NCI-H187 (cell line): Measurements from ENCODE around the gene WAS.
"Not testable (repeated sequence)": the region's sequence is repeated elsewhere in the genome, so short reads cannot be mapped to it uniquely, and the experiment has no call there.

Experiments used
- DNase-seq, 2 experiments: peaks; one replicate each; lab custom pipeline; 2025; lab: John Stamatoyannopoulos, UW

Gene WAS

DNA sequence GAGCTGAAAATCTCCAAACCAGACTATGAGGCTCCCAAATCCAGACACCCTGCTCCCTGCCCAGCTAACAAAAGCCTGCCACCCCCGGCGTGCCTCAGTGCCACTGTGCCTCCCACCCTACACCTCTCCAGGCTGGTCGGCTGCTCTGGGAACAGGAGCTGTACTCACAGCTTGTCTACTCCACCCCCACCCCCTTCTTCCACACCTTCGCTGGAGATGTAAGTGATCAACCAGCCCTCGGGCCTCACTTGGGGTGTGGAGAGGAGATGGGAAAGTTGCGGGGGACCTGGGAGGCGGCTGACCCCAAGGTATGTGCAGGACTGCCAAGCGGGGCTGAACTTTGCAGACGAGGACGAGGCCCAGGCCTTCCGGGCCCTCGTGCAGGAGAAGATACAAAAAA lies 1.8 kb downstream of the WAS start:
- no peak for DNase-seq

DNA sequence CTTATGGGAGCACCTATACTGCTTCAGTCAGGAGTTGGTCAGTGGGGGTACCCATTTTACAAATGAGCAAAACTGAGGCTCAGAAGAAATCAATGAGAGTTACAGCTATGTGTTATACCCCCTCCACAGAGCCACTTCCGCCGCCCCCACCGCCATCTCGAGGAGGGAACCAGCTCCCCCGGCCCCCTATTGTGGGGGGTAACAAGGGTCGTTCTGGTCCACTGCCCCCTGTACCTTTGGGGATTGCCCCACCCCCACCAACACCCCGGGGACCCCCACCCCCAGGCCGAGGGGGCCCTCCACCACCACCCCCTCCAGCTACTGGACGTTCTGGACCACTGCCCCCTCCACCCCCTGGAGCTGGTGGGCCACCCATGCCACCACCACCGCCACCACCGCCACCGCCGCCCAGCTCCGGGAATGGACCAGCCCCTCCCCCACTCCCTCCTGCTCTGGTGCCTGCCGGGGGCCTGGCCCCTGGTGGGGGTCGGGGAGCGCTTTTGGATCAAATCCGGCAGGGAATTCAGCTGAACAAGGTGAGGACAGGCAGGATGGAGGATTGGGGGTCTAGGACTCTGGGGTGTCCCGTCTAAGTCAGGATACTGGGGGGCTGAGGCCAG lies 5.0 kb downstream of the WAS start:
- no peak for DNase-seq

GRCh38 chrX:48689208-48689920 lies 5.8 kb downstream of the WAS start:
- DNase-seq: no peak

DNA sequence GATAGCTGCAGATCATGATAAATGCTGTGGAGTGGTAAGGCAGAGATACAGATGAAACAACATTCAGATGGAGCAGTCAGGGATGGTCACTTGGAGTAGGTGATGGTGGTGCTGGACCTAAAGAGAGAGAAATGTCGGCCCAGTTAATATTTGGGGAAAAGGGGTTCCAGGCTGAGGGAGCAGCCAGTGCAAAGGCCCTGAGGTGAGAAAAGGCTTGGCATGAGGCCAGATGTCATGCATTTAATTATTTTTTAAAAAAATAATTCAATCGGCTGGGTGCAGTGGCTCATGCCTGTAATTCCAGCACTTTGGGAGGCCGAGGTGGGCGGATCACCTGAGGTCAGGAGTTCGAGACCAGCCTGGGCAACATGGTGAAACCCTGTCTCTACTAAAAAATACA lies 8.1 kb downstream of the WAS start:
- not testable (repeated sequence) for DNase-seq

DNA sequence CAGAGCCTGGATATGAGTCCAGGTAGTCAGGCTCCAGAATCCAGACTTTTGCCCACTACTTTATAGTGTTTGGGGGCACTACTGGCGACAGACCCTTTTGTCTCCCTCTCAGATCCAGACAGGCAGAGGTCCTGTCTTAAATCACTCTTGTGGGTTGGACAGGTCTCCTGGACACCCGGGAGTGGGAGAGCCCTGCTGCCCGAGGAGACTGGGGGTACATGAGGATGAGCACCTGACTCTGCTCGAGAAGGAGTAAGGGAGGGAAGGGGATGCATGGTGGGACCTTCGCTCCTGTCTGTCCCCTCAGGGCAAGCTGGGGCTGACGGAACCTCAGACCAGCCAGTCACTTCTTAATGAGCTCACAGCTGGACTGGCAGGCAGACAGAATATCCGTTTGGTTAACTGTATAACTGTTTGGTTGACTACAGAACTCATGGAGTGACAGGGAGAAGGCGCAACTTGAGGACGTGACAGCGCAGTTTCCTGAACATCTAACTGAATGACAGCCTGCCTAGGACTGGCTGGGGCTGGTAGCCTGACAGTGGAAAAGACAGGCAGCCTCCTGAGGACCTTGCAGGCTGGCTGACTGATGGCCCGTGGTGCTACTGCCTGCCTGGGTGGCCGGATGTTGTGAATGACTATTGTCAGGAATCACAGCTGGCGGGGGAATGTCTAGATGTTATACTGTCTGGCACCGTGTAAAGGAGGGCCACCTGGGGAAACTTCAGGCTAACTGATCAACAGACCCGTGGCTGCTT lies 11.4 kb downstream of the WAS start:
- no peak for DNase-seq

DNA sequence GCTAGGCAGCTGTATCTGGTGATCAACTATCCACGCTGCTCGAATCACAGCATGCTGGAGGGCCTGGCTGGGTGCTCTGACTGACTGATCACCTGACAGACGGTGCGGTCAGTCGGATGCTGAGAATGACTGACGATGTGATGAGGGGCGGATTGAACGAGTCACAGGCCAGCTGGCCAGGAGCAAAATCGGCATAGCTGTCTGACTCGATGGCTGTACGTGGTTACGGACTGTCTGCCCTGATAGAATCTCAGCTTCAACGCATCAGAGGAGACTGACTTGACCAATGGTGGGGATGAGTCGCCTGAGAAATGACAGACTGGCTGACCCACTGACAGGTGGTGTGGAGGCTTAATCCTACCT lies 11.9 kb downstream of the WAS start:
- DNase-seq: no peak

DNA sequence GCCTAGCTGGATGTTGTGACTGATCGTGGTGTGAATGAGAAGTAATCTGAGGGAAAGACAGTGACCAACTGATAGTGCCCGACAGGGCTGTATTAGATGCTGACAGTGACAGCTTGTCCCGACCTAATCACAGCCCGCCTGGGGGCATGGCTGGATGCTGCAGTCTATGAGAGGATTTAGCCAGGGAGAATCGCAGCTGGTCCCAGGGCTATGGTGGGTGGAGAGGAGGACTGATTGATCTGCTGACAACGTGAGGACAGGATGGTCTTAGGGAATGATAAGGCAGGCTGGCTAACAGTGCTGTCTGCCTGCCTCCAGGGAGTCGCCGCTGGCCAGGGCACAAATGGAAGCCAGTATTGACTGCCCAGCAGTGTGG lies 12.3 kb downstream of the WAS start:
- DNase-seq: no peak

DNA sequence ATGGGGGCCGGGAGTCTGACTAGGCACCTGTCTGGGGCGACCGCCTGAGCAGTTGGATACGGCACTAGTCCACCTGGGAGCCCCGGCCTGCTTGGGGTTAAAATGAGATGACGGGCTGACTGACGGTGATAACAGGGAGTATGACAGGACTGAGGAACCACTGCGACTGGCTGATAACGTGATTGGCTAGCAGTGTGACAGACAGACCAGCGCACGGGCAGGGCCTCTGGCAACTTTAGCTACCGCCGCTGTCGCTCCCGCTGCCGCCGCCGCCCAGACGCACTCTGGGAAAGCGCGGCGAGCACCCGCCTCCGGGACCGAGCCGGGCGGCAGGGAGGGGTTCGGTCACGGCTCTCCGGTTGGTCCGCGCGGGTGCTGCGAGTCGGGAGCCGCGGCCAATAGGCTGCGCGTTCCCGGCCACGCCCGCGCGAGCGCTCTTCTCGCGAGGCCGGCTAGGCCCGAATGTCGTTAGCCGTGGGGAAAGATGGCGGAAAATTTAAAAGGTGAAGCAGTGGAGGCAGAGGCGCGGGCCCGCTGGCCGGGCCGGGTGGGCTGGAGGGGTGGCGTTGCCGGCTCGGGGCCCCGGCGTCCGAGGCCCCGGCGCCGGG lies 12.8 kb downstream of the WAS start, which contains the start of gene SUV39H1:
TSS of gene SUV39H1 (plus strand) at position 434 of the 608 bp plus-strand sequence. CDS start at position 485, 51 bp downstream.
- DNase-seq: peak; percentile 30 to 78

DNA sequence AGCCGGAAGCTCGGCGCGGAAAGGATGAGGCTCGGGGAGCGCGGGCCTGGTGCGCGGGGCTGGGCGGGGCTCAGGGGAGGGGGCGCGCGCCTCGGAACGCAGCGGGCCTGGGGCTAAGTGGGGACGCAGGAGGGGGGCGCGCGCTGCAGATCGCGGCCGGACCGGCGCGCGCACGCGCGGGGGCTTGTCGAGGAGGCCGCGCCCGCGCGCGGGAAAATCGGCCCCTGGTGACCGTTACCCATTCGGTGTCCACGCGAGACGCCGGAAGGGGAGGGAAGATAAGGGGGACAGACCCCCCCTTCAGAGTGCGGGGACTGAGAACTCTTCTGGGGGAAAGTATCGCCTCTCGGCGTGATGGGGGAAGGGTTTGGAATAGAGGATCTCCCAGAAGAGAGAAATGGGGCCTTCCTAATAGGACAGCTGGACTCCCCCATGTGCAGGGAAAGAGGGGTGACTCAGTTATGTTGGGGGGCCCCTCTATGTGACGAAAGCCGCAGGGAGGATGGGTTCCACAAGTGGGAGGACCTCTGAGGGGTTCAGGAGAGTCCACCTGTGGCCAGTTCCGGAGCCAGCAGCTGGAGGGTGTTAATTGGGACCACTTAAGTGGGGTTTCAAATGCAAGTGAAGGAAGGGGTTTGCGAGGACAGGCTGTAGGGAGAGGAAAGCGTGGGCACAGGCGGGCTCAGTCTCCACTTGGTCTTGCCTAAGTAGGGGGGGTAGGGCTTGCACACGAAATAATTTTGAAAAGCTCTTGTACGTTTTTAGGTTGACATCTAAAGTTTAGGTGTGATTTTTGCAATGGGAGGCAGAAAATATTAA lies 13.5 kb downstream of the WAS start:
- peak in 1 of 2 experiments; percentile 7 for DNase-seq

- no peak for DNase-seq
Observed at GRCh38 chrX:48698306-48698705, 14.7 kb downstream of the WAS start.

GRCh38 chrX:48700246-48700645 lies 16.6 kb downstream of the WAS start:
- DNase-seq: no peak

DNA sequence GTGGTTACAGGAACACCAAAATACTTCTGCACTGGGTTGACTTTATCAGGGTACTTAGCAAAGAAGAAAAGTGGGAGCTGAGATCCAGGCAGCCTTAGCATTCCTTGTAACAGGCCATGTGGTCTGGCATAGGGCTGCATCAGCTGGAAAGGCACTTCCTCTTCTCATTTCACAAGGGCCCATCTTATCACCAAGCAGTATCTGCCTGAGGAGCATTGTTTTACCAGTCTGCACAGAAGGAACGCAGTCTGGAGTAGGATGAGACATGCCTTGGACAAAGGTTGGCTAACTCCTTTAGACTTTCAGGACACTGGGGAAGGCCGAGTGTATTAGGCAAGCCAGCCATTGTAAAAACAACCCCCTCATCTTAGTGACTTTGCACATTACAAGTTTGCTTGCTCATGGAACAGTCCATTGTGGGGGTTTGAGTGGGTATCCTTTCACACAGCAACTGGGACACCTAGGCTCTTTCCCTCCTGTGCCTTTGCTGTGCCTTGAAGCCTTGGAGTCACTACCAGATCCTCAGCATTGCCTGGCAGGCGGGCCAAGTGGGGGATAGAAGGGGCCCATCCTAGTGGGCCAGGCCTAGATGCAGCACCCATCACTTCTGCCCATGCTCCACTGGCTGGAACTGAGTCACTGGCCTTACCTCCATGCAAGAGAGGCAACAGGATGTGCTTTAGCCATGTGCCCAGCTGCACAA lies 17.5 kb downstream of the WAS start:
- DNase-seq: no peak

GRCh38 chrX:48702032-48702431 lies 18.4 kb downstream of the WAS start:
- no peak for DNase-seq

DNA sequence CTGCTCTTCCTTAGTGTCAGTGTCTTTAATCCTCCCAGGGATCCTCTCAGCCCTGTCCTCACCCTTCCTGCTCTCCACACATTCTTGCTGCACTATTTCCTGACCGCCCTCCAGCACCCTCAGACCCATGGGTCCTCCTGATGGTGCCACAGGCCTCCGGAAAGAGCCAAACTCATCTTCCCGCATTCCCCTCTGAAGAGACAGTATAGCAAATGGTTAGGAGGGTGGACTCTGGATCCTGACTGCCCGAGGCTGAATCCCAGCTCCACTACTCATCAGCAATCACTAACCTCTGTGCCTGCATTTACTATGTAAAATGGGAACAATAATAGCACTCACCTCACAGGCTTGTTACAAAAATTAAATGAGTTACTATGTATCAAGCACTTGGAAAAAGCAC lies 19.1 kb downstream of the WAS start:
- DNase-seq: no peak

- no peak for DNase-seq
Observed at GRCh38 chrX:48703228-48703627, 19.6 kb downstream of the WAS start.

- DNase-seq: no peak
Observed at GRCh38 chrX:48703642-48704481, 20.3 kb downstream of the WAS start.

DNA sequence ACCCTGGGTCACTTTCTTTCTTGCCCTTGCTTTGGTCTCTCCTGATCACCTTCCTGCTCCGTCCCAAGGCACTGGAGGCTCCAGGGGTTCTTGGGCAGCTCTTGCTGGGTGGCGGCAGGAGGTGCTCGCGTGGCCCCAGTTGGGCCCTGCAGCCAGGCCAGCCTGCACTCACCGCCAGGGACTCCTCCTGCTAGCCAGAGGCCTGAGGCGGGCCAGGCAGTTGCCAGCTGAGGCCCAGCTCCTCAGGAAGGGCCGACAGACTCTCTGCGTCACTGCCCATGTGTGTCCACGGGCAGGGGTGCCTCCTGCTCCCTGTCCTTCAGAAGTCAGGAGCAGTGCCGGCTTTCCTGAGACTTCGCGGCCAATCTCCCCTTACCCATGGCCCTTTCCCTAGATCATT lies 22.3 kb downstream of the WAS start:
- no peak for DNase-seq

DNA sequence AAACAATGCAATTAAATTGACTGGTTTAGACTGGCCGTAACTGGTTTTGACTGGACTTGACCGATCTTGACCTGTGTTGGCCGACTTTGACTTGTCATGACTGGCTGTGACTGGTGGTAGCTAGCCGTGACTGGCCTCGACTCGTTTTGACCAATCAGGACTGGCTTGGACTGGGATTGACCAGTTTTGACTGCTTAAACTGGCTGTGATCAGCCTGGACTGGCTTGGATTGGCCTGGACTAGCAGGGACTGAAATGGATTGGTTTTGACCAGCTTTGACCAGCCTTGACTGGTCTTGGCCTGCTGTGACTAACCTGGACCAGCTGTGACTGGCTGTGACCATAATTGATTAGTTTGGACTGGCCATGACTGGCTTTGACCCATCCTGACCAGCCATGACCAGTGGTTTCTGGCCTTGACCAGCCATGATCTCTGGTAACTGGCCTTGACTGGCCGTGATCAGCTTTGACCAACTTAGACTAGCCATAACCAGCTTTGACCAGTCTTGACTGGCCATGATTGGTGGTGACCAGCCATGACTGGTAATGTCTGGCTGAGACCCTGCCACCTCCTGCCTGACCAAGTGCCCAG lies 26.0 kb downstream of the WAS start:
- DNase-seq: no peak

- no peak for DNase-seq
Observed at GRCh38 chrX:48711162-48711928, 27.7 kb downstream of the WAS start.
